GM21786 (cell line): ENCODE measurements around the gene PBX1.
"Not testable (repeated sequence)": the region's sequence is repeated elsewhere in the genome, so short reads cannot be mapped to it uniquely, and the experiment has no call there.

Experiments
- ATAC-seq: cut with Tn5 transposase; IDR thresholded peaks from one replicate; pipeline ENCODE4 v1.9.1; 2021; ENCODE audit not compliant: unreplicated experiment

PBX1 gene

DNA sequence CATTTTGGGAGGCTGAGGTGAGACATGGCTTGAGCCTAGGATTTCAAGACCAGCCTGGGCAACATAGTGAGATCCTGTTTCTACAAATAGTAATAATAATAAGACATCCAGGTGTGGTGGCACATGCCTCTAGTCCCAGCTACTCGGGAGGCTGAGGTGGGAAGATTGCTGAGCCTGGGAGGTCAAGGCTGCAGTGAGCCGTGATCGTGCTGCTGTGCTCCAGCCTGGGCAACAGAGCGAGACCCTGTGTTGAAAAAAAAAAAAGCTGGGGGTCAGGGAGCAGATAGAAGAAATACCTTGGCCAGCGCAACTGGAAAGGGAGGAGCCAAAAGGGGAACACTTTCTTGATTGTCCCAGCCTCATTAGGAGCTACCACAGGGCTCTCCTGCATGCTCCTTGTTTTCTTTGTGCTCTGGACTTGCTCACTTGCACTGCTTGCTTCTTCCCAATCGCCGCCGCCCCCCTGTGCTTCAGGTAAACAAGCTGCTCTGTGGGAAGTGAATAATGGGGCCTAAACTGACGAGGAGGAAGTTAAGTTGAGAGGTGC lies 31.1 kb downstream of the PBX1 start:
- ATAC-seq = no peak

DNA sequence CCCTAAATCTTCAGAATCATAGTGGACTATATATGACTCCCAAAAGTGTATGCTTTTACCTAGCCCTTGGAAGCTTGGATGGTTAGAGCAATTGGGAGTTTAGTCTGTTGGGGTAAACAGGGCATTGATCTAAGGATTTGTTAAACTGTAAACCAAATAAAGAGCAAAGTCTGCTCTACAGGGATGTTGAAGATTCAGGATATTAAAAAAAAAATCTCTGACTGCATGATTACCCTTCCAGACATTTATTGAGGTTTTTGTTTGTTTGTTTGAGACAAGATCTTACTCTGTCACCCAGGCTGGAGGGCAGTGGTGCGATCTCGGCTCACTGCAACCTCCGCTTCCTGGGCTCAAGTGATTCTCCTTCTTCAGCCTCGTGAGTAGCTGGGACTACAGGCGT lies 31.6 kb downstream of the PBX1 start:
- no peak for ATAC-seq

DNA sequence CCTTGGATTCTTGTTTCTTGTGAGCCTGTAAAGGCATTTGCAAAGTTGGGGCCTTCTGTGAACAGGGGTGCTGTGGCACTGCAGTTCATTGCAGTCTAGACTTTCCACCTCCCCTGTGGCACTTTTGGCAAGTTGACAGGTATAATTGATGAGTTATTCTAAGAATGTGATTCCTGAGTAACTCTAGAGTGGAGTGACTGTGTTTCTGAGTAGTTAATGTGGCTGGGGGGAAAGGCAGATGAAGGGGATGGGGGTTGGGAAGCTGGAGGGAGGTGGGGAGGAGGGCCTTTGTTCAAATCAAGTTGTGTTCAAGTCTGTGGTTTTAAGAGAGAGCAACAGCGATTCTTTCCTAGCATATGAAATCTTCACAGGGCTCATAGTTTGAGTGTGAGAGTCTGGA lies 32.9 kb downstream of the PBX1 start:
- no peak for ATAC-seq

DNA sequence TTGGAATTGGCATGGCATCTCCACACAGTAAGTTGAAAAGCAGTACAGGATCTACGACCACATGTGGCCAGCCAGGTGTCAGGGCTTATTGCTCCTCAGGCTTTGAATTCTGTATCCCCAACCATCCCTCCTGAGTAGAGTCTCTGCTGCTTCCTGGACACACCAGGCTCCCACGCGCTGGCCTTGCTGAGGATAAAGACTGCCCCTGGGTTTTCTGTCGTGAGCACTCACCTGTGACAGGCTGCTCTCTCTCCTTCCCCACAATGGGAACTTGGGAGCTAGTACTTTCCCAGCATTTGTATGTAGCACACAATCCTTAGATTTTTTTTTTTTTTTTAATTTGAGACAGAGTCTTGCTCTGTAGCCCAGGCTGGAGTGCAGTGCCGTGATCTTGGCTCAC lies 33.6 kb downstream of the PBX1 start:
- ATAC-seq = no peak

DNA sequence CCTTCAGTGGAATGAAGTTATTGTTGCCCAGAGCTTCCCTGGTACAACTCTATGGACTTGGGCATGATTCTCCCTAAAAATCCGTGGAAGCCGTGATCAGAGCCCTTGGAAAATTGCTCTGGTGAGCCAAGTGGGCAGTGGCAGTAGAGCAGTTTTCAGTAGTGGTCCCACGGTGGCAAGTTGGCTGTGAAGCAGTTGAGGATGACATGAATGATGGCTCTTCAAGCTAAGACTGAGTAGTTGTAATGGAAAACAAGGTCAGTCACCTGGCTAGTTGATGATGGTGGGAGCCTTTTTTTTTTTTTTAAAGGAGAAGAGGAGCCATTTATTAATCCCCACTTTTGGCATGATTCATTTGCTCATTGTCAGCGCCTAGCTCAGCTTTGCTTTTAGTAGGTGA lies 36.2 kb downstream of the PBX1 start:
- no peak for ATAC-seq

DNA sequence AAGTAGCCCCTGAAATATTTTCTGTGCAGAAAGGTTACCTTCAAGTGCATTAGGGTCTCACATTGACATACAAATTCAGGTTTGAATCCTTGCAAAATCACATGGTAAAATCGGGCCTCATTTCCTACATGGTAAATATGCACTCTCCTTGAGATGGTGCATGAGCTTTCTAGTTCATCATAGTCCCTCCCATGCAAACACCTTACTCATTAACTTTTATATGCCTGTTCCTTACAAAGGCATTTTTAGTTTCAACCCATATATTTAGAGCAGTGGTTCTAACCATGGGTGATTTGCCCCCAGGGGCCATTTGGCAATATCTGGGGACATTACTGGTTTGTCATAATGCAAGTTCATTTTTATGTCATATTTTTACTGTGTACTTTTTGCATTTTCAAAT lies 37.2 kb downstream of the PBX1 start:
- no peak for ATAC-seq

DNA sequence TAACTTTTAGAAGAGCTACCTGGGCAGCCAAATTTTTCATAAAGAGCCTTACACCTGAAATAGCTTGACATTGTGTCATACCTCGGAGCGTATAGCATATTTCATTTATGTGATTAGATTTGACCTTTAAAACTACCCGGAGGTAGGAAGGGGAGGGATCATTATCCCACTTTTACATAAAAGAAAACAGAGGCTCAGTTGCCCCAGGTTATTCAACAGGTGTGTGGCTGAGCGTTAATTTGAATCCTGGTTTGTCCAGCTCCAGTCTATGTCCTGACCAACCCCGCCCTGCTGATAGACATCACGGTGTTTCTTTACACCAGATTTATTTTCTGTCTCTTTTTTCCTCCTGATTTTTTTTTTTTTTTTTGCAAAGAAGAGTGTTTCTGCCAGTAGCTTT lies 39.7 kb downstream of the PBX1 start:
- ATAC-seq = no peak

DNA sequence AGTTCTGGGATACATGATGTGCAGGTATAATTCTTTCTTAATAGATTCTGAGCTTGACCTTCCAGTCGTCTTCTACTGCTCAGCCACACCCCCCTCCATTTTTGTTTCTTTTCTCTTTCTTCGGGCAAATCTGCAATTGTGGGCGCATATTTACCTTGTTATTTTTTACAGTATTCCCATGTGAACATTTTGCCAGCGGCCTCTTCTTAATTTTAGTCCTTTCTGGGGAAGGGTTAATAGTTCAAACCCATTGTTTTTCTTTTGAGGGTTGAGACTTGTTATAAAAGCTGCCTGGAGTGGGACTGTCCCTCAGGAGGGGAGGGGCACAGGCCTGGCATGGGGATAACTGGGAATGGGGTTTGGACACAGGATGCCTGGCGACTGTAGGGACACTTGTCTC lies 40.3 kb downstream of the PBX1 start:
- ATAC-seq = no peak

DNA sequence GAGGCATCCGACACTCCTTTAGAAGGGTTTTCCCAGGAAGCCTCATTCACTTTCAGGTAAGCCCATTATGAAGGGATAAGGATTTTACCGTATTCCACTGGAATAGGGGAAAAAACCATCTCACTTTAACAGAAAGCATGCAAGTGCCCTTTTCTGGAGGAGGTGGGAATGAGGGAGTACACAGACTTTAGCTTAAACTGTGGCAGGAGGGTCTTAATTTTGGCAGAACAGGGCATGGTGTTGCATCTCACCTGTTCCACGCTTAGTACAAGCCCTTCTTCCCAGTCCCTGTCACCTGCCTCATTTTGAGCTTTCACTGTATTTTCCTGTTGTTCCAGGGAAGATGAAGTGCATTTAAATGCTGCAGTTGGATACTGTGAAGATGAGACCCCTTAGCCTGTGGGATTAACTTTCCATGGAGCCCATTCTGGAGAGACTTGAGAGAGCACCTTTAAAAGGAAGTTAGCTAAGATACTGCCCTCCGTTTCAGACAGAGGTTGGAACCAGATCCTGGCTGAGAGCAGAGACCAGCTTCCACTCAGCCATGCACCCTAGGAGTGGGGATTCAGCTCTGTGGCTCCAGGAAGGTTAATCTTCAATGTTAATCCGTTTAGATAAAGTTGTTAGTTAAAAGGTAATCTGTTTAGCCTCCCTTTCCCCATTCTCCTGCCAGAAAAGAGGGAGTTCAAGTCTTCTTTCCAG lies 42.6 kb downstream of the PBX1 start:
- ATAC-seq = no peak

DNA sequence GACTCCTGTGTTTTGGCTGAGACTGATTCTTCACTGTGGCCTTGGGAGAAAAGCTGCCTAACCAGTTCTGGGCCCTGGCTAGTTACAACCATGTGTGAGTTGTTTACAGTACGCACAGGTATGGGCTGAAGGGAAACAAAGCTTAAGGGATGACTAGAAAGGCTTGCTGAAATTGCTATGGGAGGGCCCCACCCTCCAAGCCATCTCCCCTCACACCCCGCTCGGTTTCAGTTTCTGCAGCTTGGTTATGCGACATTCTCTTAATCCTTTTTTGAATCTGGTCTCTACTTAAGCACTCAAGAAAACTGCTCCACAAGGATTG lies 43.1 kb downstream of the PBX1 start:
- ATAC-seq = no peak

DNA sequence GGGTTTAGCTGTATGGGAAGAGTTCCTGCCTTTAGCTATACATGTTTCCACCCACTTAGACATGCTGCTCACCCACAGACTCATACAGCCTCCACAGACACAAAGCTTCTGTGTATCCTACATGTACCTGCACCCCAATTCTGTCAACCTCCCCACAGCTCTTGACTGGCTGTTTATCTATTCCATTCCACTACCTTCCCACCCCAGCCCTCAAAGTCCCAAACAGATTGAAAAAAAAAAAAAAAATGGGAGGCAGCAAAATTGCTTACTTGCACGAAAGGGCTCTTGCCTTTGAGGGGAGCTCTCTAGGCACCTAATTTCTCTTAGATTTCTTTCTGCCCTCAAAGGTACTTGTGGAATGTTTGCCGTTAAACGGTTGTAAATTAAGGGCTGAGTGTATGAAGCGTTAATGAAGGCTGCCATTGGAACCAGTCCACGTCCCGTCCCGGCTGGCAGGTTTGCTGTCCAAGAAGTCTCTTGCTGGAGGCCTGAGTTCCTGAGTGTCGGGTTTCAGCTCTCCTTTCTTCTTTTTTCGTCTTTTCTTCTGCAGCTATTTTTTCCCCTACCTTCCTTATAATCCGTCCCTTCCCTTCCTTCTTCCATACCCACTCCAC lies 43.6 kb downstream of the PBX1 start:
- ATAC-seq = no peak

DNA sequence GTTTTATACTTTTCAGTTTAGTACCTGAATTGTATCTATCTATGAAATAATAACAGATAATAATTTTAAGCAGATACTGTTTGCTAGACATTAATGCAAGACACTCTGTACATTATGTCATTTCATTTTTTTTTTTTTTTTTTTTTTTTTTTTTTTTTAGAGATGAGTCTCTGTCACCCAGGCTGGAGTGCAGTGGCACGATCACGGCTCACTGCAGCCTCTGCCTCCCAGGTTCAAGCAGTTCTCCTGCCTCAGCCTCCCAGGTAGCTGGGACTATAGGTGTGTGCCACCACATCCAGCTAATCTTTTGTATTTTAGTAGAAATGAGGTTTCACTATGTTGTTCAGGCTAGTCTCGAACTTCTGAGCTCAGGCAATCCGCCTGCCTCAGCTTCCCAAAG lies 44.8 kb downstream of the PBX1 start:
- not testable (repeated sequence) for ATAC-seq

DNA sequence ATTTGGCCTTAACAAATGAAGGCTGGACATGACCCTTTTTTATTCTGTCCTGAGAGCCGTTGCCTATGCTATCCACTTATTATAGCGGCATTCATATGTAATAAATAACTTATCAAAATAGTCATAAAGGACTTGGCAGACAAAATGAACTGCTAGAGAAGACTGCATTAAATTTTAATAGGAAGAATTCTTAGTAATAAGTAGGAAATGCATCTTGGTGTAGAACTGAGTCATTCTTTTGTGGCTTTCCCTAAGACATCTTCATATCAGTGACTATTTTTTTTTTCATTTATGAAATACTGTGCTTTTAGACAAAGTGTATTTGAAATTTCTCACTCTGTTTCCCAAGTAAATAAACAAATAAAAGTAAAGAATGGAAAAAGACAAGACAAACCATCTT lies 45.6 kb downstream of the PBX1 start:
- no peak for ATAC-seq

DNA sequence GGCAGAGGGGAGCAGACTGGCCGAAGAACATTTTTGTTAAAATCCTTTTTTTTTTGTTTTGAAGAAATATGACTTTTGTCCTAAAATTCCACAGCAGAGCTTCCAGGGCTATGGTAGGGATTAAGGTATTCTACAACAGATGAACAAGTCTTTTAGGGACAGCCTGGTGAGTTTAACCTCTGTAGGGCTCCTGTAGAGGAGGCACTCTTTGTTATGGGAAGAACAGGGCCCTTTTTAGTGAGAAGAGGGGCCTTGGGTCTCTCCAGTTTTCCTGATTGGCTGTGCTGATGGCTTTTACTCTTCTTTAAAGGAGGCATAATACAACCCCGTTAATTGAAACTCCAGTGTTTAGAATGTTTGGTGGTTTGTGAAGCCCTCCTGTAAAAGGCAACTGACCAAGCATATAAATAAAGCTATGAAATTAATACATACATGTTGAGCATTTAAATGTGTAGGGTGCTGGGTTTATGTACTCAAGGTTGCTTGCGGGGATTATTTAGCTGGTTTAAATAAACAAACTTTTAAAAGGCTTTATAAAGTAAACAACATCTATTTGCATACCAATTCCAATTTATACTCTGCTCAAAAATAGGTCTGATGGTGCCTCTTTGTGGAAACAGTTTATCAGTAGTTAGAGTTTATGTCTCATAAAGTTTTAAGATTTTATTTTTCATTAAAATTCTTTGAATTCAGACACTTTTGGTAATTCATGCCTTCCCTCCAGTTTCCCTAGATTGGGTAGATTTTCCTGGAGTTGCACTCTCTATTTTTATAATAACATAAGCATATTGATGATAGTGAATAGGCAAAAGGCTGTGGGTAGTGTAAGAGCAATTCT lies 46.5 kb downstream of the PBX1 start:
- no peak for ATAC-seq

DNA sequence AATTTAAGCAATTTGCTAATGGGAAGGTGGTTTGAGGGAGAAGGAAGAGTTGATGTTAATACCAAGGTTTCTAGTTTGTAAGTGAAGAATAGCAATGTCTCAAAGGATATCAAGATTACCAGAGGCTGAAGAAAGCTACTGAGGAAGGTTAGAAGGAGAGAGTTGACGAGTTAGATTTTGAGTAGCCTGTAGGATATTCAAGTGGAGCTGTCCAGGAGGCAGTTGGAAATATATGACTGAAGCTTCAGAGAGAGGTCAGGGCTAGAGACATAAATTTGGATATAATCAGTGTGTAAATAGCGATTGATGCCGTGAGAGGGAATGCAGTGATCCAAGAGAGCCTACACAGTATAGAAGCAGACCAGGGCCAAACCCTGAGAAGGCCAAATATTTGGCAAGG lies 48.4 kb downstream of the PBX1 start:
- no peak for ATAC-seq

DNA sequence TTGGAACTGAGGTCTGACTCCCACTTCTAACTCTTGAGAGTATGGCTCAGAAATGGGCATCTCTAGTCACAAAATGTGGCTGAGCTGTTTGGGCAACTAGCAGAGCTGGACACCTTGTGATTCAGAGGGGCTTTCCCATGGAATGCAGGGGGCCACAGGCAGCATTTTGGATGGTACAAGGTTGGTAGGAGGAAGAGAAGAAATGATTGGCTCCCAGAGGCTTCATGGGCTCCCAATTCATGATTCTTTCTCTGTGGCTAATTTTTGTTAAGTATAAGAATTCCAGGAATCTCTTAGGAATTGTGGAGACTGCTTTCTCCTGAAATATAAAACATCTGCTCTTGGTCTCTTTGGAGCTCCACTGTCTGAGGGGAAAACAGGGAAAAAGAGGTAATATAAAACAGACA lies 49.7 kb downstream of the PBX1 start:
- no peak for ATAC-seq

DNA sequence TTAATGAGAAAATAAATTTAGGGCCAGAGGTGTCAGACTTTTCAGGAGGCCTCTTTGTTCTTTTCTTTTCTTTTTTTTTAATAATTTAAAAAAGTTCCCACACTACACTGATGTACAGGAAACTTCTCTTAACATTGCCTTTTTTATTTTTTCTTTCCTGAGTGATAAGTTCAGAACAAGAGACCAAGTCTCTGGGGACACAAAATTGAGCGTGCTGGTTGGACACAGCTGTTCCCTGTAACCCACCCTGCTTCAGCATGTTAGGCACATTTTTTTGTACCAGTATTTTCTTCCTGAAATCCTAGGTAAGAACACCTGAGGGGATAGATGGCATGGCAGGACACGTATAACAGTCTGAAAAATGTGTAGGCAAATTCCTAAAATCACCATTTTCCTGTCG lies 50.1 kb downstream of the PBX1 start:
- ATAC-seq = no peak

DNA sequence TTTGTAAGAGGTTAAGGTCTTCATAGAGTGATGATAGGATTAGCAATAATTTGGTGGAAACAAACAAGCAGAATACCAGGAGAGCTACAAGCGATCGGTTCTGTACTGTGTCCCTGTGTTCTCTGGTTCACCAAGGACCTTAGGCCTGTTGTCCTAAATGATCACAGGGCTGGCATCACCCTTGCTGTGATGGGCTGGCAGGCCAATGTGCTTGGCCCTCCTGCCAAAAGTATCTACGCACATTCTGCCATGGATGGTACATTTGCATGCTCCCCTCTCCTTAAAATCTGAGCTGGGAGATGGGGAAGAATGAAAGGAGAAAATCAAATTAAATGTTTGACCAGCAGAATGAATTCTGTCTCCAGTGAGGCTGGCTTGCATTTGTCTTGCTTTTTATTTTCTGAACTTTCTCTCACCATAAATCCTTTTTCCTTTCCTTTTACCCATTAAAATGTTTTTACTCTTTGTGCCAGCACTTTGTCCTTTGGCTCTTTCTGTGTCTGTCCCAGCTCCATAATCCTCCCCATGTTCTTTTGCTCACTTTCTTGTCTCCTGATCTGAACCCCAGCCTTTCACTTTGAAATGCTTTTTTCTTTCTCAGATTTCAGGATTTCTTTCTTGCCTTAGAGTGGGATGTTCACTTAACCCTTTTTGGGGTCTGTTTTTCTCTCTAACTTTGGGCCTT lies 51.7 kb downstream of the PBX1 start:
- ATAC-seq = no peak

DNA sequence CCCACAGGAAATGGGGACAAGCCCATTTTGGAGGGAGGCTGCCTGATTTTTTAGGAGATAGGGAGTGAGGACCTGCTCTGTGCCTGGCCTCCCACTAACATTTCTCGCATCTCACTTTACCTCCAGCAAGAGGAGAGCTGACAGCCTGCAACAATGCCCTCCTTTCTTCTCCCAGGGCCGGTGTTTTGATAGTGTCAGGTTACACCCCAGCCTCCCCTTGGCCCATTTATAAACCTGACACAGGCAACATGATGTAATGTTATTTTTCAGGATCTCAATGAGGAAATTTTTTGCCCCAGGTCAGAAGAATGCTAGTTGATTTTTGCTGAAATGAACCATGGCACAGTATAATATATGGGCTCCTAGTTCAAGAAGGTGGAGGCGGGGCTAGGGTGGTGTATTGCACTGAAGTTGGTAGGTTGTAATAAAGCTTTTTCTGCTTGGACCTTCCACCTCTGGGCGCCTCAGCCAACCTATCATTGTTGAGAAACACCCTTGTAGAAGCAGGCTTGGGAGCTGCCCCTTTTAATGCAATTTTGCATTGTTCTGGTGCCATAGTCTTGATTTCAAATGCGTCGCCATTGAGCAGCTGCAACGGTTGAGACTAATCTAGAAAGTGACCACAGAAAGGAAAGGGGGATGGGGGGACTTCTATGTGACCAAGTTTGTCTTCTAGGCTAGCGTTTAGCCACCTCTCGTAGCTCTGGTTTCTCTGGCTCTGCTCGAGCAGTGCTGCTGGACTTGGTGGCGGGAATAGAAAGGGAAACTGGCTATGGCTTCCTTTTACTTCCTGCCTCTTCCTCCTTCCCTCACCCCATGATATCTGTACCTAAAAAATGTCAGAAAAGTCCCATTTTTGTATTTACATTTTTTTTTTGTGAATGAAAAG lies 53.0 kb downstream of the PBX1 start:
- no peak for ATAC-seq

DNA sequence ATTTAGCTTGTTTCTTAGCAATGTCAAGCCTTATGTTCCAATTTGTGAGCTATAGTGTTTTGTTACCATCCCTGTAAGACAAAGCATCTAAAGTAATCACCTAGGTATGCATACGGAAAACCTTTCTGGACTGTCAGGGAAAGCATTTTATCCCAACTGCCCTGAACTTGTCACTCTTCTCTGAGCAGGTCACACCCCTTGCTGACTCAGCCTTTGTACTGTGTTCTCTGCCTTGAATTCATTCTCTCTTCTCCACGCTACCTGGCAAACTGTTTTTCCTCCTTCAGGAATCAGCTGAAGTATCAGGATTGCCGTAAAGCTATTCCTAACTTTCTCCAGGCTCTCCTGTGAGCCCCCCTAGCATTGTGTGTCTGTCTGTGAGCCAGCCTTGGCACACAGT lies 54.2 kb downstream of the PBX1 start:
- ATAC-seq = no peak

DNA sequence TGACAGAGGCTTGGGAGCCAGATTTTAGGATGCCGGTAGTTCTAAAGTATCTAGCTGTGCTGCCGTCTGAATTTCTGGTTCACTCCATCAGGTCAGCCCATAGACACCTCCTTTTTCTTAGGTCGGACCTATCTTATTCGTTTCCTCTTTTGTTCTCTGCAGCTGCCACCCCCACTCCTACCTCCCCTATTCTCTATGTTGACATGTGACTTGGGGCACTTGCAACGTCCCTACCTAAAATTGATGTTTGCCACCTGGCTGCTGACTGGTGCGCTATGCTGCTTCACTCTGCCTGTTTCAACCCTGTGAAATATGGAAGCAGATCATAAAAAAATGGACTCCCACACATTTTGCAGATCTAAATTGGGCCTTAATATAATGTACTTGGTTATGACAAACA lies 55.3 kb downstream of the PBX1 start:
- ATAC-seq = no peak
